22Rv1 (cell line): ENCODE data around the gene ATCAY.

Source experiments
- H3K27ac ChIP-seq: fragments of 450-650 bp; 2 replicates; pipeline ENCODE4 v1.5.1; 2017
- CTCF ChIP-seq: fragments of 450-650 bp; IDR thresholded peaks from 2 replicates; pipeline ENCODE4 v1.5.1; 2017; ENCODE audit warnings: mild to moderate bottlenecking
- ZFX ChIP-seq: fragments of 450-650 bp; IDR thresholded peaks from 2 replicates; pipeline ENCODE4 v1.6.1; 2017; ENCODE audit warnings: antibody characterized with exemption, borderline replicate concordance

Gene ATCAY

GRCh38 chr19:3836887-3837286, 43.6 kb upstream of the ATCAY start:
- no peak overlapping the region for H3K27ac ChIP-seq
- no peak for TF ChIP-seq CTCF
- no peak for TF ChIP-seq ZFX

DNA sequence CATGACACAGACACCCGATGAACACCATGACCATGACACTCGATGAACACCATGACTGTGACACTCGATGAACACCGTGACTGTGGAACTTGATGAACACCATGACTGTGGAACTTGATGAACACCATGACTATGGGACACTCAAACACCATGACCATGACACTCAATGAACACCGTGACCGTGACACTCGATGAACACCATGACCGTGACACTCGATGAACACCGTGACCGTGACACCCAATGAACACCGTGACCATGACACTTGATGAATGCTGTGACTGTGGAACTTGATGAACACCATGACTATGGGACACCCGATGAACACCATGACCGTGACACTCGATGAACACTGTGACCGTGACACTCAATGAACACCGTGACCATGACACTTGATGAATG, 43.2 kb upstream of the ATCAY start:
- no peak for TF ChIP-seq ZFX
- no peak for TF ChIP-seq CTCF
- no peak overlapping the region for H3K27ac ChIP-seq

- no peak for TF ChIP-seq ZFX
- H3K27ac ChIP-seq: no peak overlapping the region
These were observed 42.6 kb upstream of the ATCAY start for GRCh38 chr19:3837922-3838321.

GRCh38 chr19:3838661-3839060, 41.8 kb upstream of the ATCAY start:
- no peak overlapping the region for H3K27ac ChIP-seq
- TF ChIP-seq CTCF (no peak), ZFX (no peak)

DNA sequence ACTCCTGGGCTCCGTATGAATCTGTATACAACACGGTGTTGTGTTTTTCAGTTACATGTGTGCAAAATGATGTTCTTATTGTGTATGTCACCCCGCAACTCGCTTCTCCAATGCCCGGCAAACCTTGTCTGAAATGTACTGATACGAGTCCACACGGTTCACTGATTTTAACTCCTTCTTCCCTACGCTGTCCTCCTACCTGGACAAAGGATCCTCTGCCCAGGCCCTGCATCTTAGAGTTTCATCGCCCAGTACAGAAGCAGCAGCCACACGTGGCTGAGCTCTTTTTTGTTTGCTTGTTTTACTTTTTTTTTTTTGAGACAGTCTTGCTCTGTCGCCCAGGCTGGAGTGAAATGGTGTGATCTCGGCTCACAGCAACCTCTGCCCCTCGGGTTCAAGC, 40.5 kb upstream of the ATCAY start:
- H3K27ac ChIP-seq: no peak overlapping the region
- no peak for TF ChIP-seq ZFX

- TF ChIP-seq CTCF (no peak), ZFX (no peak)
- no peak overlapping the region for H3K27ac ChIP-seq
These were observed 39.7 kb upstream of the ATCAY start for GRCh38 chr19:3840804-3841203.

DNA sequence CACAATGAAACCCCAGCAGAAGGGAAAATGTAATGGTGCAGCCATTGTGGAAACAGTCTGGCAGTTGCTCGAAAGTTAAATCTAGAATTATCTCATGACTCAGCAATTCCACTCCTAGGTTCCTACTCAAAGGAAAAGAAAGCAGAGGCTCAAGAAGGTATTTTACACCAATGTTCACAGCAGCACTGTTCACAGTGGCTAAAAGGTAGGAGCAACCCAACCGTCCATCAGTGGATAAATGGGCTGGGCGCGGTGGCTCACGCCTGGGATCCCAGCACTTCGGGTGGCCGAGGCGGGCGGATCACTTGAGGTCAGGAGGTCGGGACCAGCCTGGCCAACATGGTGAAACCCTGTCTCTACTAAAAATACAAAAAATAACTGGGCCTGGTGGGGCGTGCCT, 37.5 kb upstream of the ATCAY start:
- TF ChIP-seq CTCF: no peak
- no peak for TF ChIP-seq ZFX
- no peak overlapping the region for H3K27ac ChIP-seq

GRCh38 chr19:3844596-3844995, 35.9 kb upstream of the ATCAY start:
- H3K27ac ChIP-seq: no peak overlapping the region
- no peak for TF ChIP-seq ZFX
- no peak for TF ChIP-seq CTCF

- TF ChIP-seq ZFX: no peak
- peak; percentile 78 for TF ChIP-seq CTCF
- H3K27ac ChIP-seq: no peak overlapping the region
These were observed 31.4 kb upstream of the ATCAY start for GRCh38 chr19:3849092-3849491.
